Kidney capillary endothelial cell (primary cell): ENCODE results near the gene GALNT7.

Experiments used
- DNase-seq: peaks from one replicate; pipeline ENCODE4 v3.0.0-alpha.2; 2018; ENCODE audit warnings: low spot score

The GALNT7 gene

DNA sequence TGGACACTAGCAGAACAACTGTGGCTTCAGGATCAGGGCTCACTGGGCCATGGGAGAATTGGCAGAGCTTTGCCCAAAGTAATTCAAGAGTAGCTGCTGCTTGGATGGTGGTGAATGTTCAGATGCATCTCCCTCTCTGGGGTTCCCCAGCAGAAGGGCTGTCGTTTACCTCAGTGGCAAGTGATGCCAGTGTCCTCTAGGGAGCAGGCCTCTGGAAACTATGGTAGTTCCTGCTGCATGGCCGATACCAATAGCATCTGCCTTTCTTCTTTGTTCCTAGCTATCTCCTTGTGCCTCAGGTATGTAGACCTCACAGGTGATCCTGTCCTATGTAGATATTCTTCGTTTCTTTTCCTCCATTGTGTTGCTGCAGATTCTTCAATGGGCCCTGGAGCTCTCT, 139.2 kb downstream of the GALNT7 start:
- DNase-seq: no peak

DNA sequence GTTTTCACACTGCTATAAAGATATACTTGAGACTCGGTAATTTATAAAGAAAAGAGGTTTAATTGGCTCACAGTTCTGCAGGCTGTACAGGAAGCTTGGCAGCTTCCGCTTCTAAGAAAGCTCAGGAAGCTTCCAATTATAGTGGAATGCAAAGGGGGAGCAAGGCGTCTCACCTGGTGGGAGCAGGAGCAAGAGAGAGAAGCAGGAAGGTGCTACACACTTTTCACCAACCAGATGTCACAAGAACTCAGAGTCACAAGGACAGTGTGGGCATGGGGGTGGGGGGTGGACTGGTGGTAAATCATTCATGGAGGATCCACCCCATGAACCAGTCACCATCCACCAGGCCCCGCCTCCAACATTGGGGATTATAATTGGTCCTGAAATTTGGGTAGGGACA, 142.8 kb downstream of the GALNT7 start:
- no peak for DNase-seq

DNA sequence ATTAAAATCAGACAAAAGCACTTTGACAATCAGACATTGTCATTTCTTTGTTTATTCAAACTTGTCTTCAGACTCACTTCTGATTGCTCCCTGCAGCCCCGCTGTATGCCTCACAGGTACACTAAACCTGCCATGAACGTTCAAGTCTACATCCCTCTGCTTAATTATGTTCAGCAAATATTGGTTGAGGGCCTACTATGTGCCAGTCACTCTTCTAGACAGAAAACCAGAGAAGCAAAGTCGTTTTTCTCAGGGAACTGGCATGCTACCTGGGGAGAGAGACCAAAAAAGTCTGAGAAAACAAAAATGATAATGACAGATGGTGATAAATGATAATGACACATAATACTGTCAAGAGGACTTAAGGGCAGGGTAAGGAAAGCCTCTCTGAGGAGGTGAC, 146.1 kb downstream of the GALNT7 start:
- DNase-seq: no peak

DNA sequence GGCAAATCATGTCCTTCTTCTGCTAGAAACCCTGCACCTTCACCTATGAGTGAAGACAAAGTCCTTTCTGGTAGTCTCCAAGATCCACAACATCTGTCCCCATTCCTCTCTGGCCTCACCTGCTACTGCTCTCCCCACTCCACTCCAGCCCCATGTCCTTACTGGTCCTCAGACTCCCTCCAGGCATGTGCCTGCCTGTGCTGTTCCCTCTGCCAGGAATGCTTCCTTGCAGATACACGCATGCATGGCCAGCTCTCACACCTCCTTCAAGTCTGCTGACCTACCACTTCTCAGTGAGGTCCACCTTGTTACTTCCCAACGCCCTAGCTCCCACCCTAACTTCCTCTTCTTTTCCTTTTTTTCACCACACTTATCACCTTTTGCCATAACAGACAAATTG, 147.4 kb downstream of the GALNT7 start:
- no peak for DNase-seq

DNA sequence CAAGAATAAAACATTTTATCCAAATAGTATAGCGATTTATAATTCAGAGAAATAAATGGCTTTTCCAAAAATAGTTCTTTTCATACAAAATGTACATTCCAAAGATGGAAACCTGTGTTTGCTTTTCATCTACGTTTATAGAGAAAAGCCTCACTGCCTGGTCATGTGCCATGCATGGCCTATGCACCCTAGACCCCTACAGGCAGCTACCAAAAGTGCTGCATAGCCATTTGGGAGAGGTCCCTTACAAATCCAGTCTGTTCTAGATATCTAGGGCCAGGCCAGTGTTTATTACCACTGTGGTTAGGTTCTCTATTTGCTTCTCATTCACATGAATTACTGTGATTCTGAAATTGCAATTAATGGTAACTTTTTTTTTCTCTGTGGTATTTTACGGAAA, 148.4 kb downstream of the GALNT7 start:
- DNase-seq: no peak

DNA sequence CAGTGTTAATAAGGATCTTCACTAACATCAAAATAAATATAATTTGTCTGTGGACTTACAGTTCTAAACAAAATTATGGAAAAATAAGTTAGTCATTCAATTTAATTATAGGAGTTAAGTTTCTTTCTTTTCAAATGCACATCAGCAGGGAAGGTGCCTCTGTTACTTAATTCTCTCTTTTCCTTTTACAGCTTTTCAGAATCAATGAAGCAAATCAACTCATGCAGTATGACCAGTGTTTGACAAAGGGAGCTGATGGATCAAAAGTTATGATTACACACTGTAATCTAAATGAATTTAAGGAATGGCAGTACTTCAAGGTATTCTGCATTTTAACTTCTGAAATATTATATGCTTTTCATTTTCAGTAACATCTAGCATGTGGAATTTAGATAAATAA, 149.6 kb downstream of the GALNT7 start:
- DNase-seq: no peak

DNA sequence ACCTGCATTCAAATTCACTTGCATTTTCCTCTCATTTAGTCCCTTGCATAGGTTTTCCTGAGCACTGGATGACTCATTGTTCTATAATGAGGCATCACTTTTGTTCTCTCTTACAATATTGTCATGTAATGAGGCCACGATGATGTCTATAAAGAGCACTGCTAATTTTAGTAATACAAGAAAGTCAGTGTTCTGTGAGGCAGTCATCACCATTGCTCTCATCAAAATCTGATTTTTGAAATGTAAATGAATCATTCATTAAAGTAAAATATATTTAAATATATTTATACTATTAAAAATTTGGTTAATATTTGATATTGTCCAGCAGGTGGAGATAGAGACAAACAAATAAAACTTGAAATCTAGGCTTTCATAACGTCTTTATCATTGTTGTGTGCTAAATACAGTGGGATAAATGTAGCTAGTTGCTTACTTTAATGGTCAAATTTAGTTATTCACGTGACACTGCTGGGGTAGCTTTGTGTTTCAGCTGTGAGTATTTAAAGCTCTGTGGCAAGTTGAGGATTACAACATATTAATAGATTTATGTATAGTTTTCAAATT, 150.1 kb downstream of the GALNT7 start:
- DNase-seq: peak; percentile 76

DNA sequence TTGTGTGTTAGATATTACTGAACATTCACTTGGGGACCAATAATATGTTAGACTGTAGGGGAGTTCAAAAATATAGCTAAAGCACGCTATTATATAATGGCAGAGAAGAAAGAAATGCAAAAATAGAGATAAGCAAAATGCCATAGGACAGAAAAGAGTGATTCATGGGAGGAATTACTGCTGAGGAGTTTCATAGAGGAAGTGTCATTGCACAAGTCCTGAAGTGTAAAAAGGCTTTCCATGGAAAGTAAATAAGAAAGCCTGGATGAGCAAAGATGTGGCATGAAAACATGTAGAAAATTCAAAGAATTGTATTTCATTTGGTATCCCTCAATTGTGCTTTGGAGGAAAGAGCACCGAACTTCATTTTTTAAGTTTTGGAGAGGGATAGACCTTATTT, 151.1 kb downstream of the GALNT7 start:
- no peak for DNase-seq

DNA sequence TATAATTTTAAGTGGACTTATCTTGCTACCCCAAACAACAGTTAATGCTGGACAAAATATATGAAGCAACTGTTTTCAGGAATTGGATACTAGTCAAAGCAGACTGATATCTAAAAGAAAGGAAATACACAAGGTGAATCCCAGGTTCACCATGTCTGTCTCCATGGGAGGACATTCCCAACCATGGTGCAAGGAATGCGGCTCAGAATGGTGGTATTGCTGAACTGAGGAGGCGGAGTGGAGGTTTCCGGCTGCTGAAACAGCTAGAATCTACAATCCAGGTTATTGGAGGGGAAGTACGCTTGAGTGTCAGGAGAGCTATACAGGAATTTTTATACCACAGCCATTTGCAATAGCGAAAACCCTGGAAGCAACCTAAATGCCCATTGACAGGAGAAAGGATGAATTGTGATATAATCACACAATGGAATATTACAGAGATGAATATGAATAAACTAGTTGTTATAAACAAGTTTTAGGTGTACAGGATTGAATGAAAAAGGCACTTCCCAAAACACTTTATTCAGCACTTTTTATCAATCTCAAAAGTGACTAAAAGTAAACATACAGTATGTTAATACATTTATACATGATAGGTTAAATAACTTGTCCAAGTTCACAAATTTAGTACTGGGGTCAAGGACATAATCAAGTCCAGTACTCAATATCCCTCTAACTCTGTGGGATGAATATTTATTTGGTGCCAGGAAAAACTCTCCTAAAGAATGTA, 156.6 kb downstream of the GALNT7 start:
- DNase-seq: no peak

DNA sequence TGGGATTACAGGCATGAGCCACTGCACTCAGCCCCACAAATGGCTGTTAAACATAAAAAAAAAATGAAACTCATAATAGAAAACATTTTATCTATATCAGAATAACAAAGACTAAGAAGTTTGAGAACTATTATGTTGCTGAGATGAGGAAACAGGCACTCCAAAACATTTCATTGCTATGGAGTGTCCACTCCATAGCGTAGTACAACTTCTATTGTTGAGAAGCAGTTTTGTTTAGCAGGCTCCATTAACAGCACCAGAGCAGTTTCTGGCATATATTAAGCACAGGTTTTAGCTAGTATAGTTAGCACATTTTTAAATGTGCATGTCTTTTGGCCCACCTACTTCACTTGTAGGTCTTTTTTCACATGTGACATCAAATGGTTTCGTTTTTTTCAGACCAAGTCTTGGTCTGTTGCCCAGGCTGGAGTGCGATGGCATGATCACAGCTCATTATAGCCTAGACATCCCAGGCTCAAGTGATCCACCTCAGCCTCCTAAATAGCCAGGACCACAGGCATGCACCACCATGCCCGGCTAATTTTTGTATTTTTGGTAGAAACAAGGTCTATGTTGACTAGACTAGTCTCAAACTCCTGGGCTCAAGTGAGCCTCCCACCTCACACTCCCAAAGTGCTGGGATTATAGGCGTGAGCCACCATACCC, 159.8 kb downstream of the GALNT7 start:
- DNase-seq: no peak

DNA sequence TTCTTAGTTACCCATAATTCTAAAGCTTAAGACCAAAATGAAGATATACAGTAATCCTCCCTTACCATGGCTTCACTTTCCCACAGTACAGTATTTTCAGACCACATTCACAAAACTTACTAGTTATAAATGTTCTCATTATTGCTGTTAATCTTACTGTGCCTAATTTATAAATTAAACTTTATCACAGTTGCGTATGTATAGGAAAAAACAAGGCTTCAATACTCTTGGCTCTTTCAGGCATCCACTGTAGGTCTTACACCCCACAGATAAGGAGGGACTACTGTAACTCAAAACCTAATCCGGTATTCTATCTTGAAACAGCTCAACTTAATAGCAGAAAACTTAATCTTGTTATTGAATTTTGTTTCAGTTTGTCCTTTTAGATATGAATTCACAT, 162.0 kb downstream of the GALNT7 start:
- DNase-seq: no peak

DNA sequence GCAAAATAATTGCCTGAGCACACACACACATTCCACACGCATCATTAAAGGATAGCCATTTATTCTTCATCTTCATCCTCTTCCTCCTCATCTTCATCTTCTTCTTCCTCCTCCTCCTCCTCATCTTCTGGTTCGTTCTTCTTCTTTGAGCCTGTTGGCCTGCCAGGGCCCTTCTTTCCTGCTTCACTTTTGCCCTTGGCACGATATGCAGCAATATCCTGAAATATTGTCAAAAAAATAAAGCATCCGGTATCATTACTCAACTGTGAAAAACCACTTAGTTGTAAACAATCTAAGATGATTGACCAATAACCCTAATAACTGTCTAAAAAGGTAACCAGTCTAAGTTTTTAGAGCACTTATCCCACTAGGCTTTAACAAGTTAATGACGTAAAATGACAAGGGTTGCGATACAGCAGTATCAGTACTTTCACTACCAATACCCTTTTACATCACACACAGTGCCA, 163.4 kb downstream of the GALNT7 start:
- no peak for DNase-seq

DNA sequence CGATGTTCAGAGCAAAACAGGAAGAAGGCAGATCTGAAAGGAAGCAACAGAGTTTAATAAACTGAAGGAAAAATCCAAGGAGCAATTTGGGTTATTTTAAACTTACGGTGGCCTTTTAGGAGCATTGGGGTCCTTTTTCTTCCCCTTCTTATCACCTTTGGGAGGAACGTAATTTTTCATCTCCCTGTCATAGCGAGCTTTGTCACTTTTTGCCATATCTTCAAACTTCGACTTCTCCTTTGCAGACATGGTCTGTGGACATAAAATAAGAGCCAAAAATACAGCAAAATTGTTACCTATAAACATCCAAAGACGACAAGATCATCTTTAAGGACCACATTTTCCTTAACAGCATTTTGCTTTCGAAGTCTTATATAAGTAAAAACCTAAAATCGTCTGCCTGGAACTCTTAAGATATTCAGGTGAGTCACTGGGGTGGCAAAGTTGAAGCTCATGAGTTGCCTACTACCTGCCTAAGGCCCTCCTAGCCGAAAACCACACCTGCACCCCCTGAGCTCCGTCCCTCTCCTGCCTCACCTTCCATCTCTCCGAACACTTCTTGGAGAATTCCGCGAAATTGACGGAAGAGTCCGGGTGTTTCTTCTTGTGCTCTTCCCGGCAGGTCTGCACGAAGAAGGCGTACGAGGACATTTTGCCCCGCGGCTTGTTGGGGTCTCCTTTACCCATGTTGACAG, 164.5 kb downstream of the GALNT7 start:
- no peak for DNase-seq

DNA sequence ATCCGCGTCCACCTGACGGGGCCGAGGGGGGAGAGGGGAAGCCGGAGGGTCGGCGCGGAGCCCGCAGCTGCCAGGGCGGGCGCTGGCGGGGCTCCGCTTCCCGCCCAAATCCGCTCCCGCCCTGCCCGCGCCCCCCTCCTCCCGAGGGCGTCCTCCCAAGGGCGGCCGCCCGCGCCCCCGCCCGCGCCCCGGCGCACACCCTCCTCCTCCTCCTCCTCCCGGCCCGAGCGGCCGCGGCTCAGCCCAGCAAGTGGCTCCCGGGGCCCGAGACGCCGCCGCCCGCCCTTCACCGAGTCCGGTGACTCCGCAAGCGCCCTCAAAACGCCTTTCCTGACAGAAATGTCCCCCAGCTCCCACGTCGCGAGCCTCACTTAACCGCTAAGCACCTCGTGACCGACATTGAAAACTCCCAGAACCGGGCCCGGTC, 165.1 kb downstream of the GALNT7 start:
- DNase-seq: no peak

DNA sequence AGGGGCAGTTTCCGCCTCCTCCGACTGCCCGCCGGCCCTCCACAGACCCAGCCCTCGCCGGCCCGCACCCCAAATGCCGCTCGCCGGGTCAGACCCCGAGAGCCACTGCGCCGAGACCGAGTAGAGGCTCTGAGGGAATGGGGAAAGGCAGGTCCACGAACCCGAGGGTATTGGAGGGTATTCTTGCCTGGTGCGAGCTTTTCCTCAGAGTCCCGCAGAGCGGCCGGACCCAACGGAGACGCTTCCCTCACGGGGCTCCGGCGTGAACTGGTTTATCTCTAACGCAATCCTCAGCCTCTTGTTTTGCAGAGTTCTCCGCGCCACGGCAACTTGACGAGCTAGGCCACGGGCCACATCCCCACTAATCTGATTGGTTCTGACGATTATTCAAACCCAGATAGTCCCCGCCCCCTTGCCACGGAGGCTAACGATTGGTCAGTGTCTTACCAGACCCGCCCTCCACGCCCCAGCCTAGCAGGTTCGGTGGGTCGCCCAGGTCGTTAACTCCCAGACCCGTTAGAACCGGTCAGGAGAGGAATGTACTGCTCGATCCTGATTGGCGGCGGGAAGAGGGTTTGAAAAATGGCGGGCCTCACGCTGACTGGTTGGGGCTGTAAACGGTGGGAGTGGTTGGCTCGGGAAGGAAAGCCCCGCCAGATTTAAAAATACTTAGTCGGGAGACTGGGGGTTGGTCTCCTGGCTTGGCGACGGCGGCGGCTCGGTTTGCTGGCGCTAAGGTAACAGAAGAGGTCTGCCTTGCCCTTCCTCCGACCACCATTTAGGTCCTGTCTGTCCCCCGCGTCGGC, 165.7 kb downstream of the GALNT7 start, which contains the start of gene HMGB2:
TSS of gene HMGB2 (minus strand) at position 274 of the 806 bp plus-strand sequence. CDS start 709 bp downstream, outside the sequence.
- DNase-seq: peak; percentile 99

DNA sequence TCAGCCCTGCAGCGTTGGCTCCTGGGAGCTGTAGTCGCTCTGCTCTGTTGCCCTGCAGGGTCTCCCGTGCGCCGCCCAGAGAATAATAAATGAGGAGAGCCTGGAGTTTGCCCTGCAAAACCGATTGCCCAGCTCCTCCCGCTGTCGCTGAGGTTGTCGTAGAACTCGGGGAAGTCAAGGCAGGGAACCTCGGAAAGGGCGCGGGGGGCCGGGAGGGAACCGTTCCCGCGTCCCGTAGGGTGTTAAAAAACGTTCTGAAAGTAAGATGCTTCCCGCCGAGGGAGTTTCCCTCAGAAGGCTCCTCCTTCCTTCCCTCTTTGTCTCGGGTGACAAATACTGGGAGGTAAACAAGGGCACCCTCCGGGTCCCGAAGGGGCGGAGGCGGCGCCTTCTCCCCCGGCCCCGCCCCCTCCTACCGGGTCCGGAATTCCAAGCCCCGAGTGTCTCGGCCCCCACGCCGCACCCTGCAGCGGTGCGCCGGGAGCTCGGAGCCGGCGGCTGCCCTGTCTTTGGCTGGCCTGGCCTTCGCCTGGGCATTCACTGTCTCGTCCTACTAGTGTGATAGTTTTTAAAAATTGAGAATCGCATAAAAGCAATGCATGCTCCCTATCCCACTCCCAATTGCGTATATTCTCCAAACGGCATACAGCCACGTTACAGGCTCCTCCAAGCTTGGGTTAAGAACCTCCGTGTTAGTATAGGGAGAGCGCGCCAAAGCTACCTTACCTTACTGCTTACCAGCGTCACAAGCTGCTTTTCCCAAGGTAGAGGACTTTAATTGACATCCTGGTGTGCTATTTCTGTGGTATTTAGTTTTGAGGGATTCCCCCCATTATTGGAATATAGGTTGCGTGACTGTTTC, 166.5 kb downstream of the GALNT7 start:
- DNase-seq: peak; percentile 53

DNA sequence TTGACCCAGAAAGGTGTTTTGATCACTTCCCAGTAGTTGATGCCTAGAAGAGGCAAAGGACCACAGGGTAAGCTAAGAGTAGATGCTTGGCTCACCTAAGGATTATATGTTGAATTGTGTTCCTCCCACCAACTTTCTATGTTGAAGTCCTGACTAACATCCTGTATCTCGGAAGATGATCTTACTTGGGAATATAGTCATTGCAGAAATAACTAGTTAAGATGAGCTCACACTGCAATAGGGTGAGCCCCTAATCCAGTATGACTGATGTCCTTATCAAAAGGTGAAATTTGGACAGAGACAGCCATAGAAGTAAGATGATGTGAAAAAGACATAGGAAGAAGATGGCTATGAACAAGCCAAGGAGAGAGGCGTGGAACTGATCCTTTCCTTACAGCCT, 168.9 kb downstream of the GALNT7 start:
- DNase-seq: no peak

DNA sequence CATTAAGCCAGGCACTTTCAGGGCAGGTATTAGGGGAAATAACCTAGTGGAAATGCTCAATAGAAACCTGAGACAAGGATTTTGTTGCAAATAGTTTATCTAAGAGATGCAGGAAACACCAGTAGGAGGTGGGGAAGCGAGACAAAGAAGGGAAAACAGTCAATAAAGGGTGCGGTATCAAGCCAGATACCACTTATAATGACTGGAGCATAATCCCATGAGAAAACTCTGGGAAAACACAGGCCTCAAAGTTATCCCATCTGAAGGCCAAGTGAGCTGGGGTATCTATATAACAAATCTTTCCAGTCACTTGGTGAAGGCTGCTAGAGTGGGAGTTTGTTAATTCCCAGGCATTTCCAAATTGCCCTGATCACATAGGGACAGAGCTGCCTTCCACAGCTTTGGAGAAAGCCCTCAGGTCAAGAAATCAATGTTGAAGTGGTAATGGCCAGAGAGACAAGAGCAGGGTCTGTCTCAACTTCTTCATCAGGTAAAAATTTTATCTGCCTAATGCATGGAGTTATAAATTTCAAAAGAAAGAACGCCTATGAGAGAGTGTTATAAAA, 175.3 kb downstream of the GALNT7 start:
- DNase-seq: no peak

DNA sequence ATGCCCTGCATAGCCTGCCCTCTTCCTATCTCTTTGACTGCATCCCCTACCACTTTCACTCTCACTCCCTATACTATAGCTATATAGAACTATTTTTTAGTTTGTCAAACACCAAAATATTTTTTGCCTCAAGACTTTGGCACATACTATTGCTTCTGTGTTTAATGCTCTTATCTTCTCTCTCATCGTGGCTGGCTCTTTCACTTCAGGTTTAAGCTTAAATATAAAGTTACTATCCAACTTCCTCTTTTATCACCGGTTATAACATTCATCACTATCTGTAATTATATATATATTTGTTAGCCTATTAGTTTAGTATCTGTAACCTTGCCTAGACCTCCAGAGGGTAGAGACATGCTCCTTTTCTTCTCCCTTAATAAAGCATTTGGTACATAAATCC, 177.0 kb downstream of the GALNT7 start:
- no peak for DNase-seq

DNA sequence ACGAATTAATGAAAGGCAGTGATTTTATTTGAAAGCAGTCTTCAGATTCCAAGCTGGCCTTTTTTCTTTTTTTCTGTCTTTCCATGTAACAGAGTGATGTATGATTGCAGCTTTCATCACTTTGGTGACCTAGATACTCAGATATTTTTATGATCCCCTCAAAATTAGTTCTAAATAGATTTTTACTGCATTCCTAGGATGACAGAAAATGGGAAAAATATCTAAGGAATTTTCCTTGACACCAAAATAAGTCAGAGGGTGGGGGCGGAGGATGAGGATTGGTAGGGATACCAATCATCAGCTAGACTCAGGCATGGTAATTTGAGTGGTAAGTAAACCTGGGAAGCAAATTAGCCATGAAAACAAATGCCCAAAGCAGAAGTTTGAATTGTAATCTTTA, 177.5 kb downstream of the GALNT7 start:
- no peak for DNase-seq

DNA sequence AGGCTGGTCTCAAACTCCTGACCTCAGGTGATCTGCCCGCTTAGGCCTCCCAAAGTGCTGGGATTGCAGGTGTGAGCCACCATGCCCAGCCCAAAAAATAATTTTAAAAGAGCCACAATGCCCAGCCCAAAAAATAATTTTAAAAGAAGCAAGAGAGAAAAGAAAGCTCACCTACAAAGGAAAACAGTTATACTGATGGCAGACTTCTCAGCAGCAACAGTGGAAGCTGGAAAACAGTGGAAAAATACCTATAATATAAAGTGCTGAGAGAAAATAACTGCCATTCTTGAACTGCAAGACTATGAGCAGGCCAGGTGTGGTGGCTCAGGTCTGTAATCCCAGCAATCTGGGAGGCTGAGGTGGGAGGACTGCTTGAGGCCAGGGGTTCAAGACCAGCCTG, 178.9 kb downstream of the GALNT7 start:
- no peak for DNase-seq
